Activated CD8-positive, alpha-beta T cell treated with anti-CD3 and anti-CD28 coated beads, Interleukin-2, amount 10 ng/mL, durations not matched to agents 7 days and 5 days (primary cell): ENCODE data around the gene TMEM45A. TPM values are rescaled to one million over a fixed set of nuclear protein-coding genes. Genes with fewer than 3 reads are reported as not detected.

Source experiments
- ATAC-seq: fragments of 150-1000 bp; cut with Tn5 transposase; one replicate; pipeline ENCODE4 v1.10.0; 2021; ENCODE audit warnings: moderate library complexity
- CTCF ChIA-PET: fragments of 350-600 bp; sonication (Branson Sonifier 250); formaldehyde crosslinking; loops from one replicate; lab custom pipeline; 2021; ENCODE audit warnings: antibody characterized with exemption; lab: Charles Lee
- POLR2A ChIA-PET: fragments of 350-600 bp; sonication (Branson Sonifier 250); formaldehyde crosslinking; loops from one replicate; lab custom pipeline; 2021; ENCODE audit warnings: antibody characterized with exemption; lab: Charles Lee
- DNase-seq: peaks from one replicate; pipeline ENCODE4 v3.0.0-alpha.2; 2020
- H3K27ac Mint-ChIP-seq: one replicate; pipeline ENCODE4 v1.8.0; 2021; ENCODE audit warnings: mild to moderate bottlenecking, mixed read lengths
- H3K27me3 Mint-ChIP-seq: one replicate; pipeline ENCODE4 v1.8.0; 2021; ENCODE audit warnings: low read depth, mixed read lengths
- H3K36me3 Mint-ChIP-seq: one replicate; pipeline ENCODE4 v1.8.0; 2021; ENCODE audit warnings: low read depth, mixed read lengths
- H3K4me1 Mint-ChIP-seq: one replicate; pipeline ENCODE4 v1.8.0; 2021; ENCODE audit warnings: low read depth, mixed read lengths
- H3K4me3 Mint-ChIP-seq: one replicate; pipeline ENCODE4 v1.8.0; 2021; ENCODE audit warnings: mild to moderate bottlenecking, mixed read lengths
- H3K9me3 Mint-ChIP-seq: one replicate; pipeline ENCODE4 v1.8.0; 2022; ENCODE audit warnings: mixed read lengths; ENCODE audit not compliant: insufficient read depth
- total RNA-seq, 2 experiments: library from RNA; stranded (reverse); gene quantifications; one replicate each; pipeline ENCODE4 v1.2.3, GENCODE V29; 2021

Gene TMEM45A
- total RNA-seq, 2 experiments from 2014 or later, result 0.29 to 0.42 TPM

DNA sequence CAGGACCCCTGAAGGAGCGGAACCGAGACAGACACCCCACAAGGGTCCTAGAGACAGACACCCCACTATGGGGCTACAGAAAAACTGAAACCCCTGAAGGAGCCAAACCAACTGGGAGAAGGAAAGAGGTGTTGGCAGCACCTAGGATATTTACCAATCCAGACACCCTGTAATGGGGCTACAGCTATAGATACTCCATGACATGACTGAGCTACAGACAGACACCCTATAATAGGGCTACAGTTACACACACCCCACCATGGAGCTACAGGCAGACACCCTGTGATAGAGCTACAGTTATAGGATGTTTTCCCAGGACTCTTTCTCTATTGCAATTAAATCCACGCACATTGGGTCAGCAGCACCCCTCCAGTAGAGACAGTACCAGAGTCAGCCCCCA, 94.4 kb downstream of the TMEM45A start:
- CTCF ChIA-PET, result interaction anchor here (1.2 kb wide), 1 partner anchor 124 kb away, joined by 5 read pairs; no protein-coding TSS in a partner anchor

DNA sequence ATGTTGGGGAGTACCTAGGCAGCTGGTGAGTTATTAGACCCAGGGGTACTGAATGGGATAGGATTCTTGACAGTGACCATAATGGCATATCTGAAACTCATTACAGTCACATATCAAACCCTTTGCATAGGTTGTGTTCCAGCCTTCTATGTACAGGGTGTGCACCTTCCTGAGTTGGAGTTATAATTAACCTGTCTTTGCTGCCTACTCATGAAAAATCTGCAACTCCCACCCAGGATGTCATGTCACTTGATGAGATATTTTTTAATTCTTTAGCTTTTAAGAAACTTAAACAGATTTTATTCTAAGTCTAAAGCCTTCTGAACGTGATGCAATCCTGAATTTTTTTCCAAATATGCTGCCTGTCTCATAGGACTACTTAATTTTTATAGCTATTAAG, 95.8 kb downstream of the TMEM45A start:
- POLR2A ChIA-PET, result no interaction called here

More for the DNA sequence above, 94.4 kb downstream of the TMEM45A start:
- Mint-ChIP-seq H3K27ac (no peak overlapping the region), H3K27me3 (peaks cover 12% of the 10 kb centered on the region), H3K9me3 (no peaks in the 10 kb centered on the region), H3K4me3 (no peak overlapping the region), H3K36me3 (no peaks in the 10 kb centered on the region), H3K4me1 (peaks cover 2% of the 10 kb centered on the region)
- POLR2A ChIA-PET, result no interaction called here
- DNase-seq (no peak), ATAC-seq (no peak)

DNA sequence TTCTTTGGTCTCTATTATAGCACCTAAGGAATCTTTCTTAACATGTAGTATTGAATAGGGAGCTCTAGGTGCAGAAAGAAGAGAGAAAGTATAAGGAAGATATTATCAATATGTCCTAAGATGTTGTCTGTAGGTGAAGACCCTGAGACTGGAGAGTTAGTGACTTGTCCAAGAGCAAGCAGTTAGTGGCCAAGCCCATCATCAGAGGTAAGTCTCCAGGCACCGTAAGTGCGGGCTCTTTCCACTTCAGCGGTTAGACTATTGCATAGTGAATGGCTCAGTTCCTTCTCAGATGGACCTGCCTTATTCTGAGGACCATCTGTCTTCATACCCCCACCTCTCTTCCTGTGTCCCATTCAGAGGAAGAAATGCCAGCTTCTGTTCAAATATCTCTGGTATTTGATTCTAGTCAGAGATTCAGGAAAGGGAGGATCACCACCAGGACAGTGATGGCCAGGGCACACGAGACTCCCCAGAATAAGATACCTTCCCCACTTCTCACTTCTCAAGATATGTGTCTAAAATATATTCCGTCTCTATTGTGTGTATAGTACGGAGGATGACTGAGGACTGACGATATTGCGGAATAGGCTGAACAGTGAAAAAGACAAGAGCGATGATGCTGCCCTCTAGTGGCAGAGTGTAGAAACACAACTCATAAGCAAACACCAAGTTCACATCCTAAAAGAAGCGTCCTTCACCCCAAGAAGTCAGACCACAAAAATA, 97.9 kb downstream of the TMEM45A start:
- no peaks in the 10 kb centered on the region for H3K9me3 Mint-ChIP-seq
- ATAC-seq, result peak; percentile 78
- ChIA-PET POLR2A (interaction anchor here (1.3 kb wide), 1 partner anchor 190 kb away, joined by 3 read pairs; the partner anchor contains the start of genes LNP1 and TOMM70), CTCF (interaction anchor here (0.7 to 5.1 kb wide), 22 partner anchors 10 to 772 kb away, joined by 3 to 47 read pairs (median 4); partner anchors contain the start of genes CMSS1 and LNP1)
- H3K27me3 Mint-ChIP-seq, result peaks cover 10% of the 10 kb centered on the region
- no peaks in the 10 kb centered on the region for H3K36me3 Mint-ChIP-seq
- H3K4me3 Mint-ChIP-seq, result peak overlapping the region; percentile 21
- no peak overlapping the region for H3K27ac Mint-ChIP-seq
- peak; percentile 78 for DNase-seq
- peaks cover 2% of the 10 kb centered on the region for H3K4me1 Mint-ChIP-seq

More for the DNA sequence above, 95.8 kb downstream of the TMEM45A start:
- Mint-ChIP-seq H3K4me1 (peaks cover 2% of the 10 kb centered on the region), H3K27me3 (peaks cover 7% of the 10 kb centered on the region), H3K4me3 (no peak overlapping the region), H3K9me3 (no peaks in the 10 kb centered on the region), H3K36me3 (no peaks in the 10 kb centered on the region), H3K27ac (no peak overlapping the region)
- ATAC-seq (no peak), DNase-seq (no peak)
- CTCF ChIA-PET, result interaction anchor here (5.0 kb wide), 1 partner anchor 272 kb away, joined by 42 read pairs; no protein-coding TSS in a partner anchor

DNA sequence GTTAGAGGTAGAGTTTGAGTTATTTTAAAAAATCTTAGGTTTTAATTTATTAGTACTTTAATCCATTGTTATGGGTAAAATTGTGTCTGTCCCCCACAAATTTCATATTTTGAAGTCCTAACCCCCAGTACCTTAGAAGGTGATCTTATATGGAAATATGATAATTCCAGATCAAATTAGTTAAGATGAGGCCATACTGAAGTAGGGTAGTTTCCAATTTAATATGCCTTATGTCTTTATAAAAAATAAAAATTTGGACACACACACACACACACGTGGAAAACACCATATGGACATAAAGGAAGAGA, 98.4 kb downstream of the TMEM45A start:
- CTCF ChIA-PET, result interaction anchor here (0.8 to 5.1 kb wide), 8 partner anchors 11 to 275 kb away, joined by 3 to 47 read pairs (median 16); partner anchors contain the start of gene LNP1

DNA sequence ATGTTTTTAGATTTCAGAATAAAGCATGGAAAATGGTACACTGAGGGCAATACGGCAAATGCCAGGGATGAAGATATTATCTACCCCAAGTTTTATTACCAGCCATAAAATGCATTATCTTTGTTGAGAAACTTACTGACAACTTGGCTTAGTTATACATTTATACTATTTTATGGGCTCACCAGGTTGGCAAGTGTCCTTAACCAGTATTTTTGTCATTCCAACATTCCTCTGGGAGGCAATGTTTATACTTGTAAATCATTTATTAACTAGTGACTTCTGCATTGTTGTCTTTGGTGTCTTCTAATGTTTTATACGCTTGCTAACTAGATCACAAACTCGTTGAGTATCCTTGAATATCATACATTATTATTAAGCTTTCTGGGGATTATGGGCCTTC, 99.0 kb downstream of the TMEM45A start:
- ChIA-PET CTCF (interaction anchor here (0.5 to 5.1 kb wide), 14 partner anchors 10 to 760 kb away, joined by 3 to 47 read pairs (median 4); partner anchors contain the start of gene LNP1), POLR2A (no interaction called here)
- ATAC-seq (no peak), DNase-seq (no peak)
- H3K27ac Mint-ChIP-seq, result no peak overlapping the region
- no peaks in the 10 kb centered on the region for H3K9me3 Mint-ChIP-seq
- H3K27me3 Mint-ChIP-seq, result peaks cover 19% of the 10 kb centered on the region
- H3K36me3 Mint-ChIP-seq, result no peaks in the 10 kb centered on the region
- peaks cover 2% of the 10 kb centered on the region for H3K4me1 Mint-ChIP-seq
- no peak overlapping the region for H3K4me3 Mint-ChIP-seq

More for the DNA sequence above, 98.4 kb downstream of the TMEM45A start:
- no peak for ATAC-seq
- POLR2A ChIA-PET, result interaction anchor here (1.3 kb wide), 1 partner anchor 190 kb away, joined by 3 read pairs; the partner anchor contains the start of genes LNP1 and TOMM70
- no peak for DNase-seq
- Mint-ChIP-seq H3K27me3 (peaks cover 15% of the 10 kb centered on the region), H3K9me3 (no peaks in the 10 kb centered on the region), H3K36me3 (no peaks in the 10 kb centered on the region), H3K4me1 (peaks cover 2% of the 10 kb centered on the region), H3K27ac (no peak overlapping the region), H3K4me3 (no peak overlapping the region)

DNA sequence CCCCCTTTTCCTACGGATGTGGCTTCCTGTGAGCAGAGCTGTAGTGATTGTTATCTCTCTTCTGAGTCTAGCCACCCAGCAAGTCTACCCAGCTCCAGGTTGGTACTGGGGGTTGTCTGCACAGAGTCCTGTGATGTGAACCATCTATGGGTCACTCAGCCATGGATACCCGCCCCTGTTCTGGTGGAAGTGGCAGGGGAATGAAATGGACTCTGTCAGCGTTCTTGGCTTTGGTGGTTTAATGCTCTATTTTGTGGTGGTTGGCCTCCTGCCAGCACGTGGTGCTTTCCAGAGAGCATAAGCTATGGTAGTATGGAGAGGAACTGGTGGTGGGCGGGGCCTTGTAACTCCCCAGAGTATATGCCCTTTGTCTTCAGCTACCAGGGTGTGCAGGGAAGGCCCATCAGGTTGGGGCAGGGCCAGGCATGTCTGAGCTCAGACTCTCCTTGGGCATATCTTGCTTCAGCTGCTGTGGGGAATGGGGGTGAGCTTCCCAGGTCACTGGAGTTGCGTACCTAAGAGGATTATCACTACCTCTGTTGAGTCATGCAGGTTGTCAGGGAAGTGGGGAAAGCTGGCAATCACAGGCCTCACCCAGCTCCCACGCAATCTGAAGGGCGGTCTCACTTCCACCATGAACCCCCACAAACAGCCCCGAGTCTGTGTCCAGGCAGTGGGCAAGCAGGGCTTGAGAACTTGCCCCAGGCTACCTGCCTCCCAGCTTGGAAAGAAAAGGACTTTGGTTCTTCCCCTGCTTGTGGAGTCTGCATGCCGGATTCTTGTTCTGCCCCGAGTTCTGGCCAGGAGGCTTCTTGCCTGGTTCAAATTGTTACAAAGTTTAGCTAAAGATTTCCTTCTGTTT, 108.0 kb downstream of the TMEM45A start:
- Mint-ChIP-seq H3K9me3 (no peaks in the 10 kb centered on the region), H3K36me3 (no peaks in the 10 kb centered on the region), H3K4me1 (peaks cover 39% of the 10 kb centered on the region), H3K27me3 (peaks cover 26% of the 10 kb centered on the region), H3K27ac (no peak overlapping the region), H3K4me3 (no peak overlapping the region)
- POLR2A ChIA-PET, result no interaction called here
- DNase-seq, result no peak
- ATAC-seq, result peak; percentile 57
- CTCF ChIA-PET, result interaction anchor here (0.9 to 5.8 kb wide), 5 partner anchors 9 to 284 kb away, joined by 3 to 47 read pairs (median 3); no protein-coding TSS in a partner anchor

DNA sequence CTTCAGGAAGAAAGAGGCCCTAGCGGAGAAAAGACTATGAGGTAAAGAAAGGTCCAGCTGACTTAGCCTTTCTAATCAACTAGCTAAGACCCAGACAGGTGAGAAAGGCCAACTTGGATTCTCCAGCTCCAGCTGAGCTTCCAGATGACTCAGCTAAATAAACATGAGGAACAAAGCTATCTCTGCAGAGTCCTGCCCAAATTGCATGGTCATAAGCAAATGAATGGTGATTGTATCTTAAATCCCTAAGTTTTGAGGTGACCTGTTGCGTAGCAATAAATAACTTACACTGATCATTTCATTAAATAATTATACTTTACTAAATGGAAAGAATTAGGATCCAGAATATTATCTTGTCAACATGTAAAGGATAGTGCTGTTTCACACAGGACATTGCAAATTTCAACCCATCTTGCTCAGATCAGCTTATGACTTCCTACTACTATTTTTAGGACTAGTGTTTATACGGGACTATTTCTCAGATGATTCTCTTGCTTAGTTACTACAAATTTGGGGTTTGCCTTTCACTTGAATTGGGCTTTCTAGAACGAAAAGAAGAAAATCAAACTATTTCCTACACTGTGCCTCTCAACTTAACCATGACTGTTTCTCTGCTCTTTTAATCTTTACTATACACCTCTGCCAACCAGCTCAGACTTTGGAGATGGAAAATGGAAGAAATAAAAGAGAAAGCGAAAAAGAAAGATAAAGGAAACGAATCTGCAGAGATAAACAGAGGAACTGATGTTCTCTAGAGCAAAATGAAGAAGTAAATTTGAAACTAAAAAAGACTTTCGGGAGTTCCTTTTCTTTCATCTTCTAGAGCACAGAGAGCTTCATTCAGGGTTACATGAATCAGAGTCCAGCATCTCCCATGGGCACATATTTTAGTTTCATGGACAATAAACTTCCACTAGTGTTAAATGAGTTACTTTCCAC, 110.4 kb downstream of the TMEM45A start:
- Mint-ChIP-seq H3K4me1 (peaks cover 39% of the 10 kb centered on the region), H3K36me3 (no peaks in the 10 kb centered on the region), H3K4me3 (peak overlapping the region; percentile 71), H3K27me3 (peaks cover 13% of the 10 kb centered on the region), H3K27ac (peak overlapping the region; percentile 78), H3K9me3 (no peaks in the 10 kb centered on the region)
- ChIA-PET CTCF (interaction anchor here (1.1 to 5.8 kb wide), 9 partner anchors 11 to 771 kb away, joined by 3 to 47 read pairs (median 4); no protein-coding TSS in a partner anchor), POLR2A (interaction anchor here (0.9 kb wide), 1 partner anchor 106 kb away, joined by 4 read pairs; the partner anchor contains the start of gene TFG)
- DNase-seq, result no peak
- ATAC-seq, result peak; percentile 63

DNA sequence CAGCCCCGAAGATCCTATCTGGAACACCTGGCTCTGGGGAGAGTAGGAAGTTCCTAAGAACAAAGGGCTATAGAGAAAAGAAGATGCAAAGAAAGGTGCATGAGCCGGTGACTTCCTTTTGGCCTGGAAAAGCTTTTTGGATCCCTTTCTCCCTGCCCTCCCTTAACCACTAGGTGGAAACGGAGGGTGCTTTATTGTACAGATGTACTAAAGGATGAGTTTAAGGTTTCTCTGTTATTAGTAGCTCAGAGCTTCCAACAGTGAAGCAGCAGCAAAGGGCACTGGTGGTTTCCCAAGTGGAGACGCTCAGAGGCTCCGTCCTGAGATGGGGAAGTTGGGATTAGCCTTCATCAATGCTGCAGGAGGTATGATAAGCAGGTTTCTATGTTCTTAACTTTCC, 111.0 kb downstream of the TMEM45A start:
- CTCF ChIA-PET, result interaction anchor here (0.7 to 5.8 kb wide), 10 partner anchors 12 to 772 kb away, joined by 3 to 47 read pairs (median 4); no protein-coding TSS in a partner anchor
- peak overlapping the region; percentile 78 for H3K27ac Mint-ChIP-seq
- H3K27me3 Mint-ChIP-seq, result peaks cover 10% of the 10 kb centered on the region
- no peak for DNase-seq
- POLR2A ChIA-PET, result interaction anchor here (0.6 kb wide), 1 partner anchor 201 kb away, joined by 4 read pairs; no protein-coding TSS in a partner anchor
- H3K4me1 Mint-ChIP-seq, result peaks cover 39% of the 10 kb centered on the region
- H3K9me3 Mint-ChIP-seq, result no peaks in the 10 kb centered on the region
- H3K4me3 Mint-ChIP-seq, result peak overlapping the region; percentile 71
- H3K36me3 Mint-ChIP-seq, result no peaks in the 10 kb centered on the region
- peak; percentile 52 for ATAC-seq

DNA sequence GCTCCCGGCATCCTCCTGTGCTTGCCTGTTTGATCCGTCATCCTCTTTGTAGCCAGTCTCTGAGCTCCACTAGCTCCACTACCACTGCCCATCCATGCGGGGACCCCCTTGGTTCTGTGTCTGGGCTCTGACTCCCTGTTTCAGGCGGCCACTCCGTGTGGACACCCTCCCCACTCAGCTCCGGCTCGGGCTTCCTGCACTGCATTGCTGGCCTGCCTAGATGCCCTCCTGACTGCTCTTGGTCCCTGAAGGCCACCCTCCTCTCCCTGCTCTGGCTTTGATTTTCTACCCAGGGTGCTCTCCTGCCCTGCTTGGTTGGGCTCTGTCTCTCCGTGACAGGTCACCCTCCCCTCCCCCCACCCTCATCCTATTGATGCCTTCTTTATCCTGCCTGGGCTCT, 112.9 kb downstream of the TMEM45A start:
- ChIA-PET POLR2A (no interaction called here), CTCF (no interaction called here)

DNA sequence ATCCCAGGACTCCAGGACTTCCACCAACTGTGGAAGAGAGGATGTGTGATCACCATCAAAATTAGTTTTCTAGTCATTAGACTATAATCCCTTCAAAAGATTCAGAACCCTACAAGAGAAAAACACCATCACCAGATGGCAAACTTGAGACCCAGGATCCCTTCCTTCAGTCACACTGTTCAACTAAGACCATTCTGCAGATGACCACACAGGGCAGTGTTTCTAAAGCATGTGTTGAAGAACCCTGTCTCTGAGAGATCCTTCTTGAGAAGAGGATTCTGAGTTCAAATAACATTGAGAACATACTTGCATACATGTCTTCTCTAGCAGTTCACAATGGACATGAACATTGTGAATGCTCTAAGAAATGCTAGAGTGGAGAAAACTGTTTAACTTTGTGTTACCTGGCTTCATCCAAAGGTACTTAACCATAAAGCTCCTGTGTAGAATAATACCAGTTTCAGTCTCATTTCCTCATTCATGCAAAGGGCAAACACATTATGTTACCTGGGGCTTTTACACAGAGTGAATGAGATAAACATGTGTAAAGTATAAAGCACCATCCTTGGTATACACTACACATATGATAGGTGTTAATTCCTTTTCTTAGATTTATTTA, 114.6 kb downstream of the TMEM45A start:
- ChIA-PET CTCF (no interaction called here), POLR2A (no interaction called here)
- no peak overlapping the region for H3K4me3 Mint-ChIP-seq

More for the DNA sequence above, 112.9 kb downstream of the TMEM45A start:
- no peak overlapping the region for H3K4me3 Mint-ChIP-seq
- H3K27ac Mint-ChIP-seq, result no peak overlapping the region
- H3K36me3 Mint-ChIP-seq, result no peaks in the 10 kb centered on the region
- no peak for ATAC-seq
- peaks cover 47% of the 10 kb centered on the region for H3K4me1 Mint-ChIP-seq
- DNase-seq, result no peak
- H3K9me3 Mint-ChIP-seq, result peaks cover 4% of the 10 kb centered on the region
- peaks cover 4% of the 10 kb centered on the region for H3K27me3 Mint-ChIP-seq

More for the DNA sequence above, 114.6 kb downstream of the TMEM45A start:
- ATAC-seq (no peak), DNase-seq (no peak)
- no peaks in the 10 kb centered on the region for H3K36me3 Mint-ChIP-seq
- peaks cover 31% of the 10 kb centered on the region for H3K4me1 Mint-ChIP-seq
- no peak overlapping the region for H3K27ac Mint-ChIP-seq
- H3K9me3 Mint-ChIP-seq, result peaks cover 6% of the 10 kb centered on the region
- peaks cover 10% of the 10 kb centered on the region for H3K27me3 Mint-ChIP-seq
